Hepatocyte (in vitro differentiated cells): Measurements from ENCODE around the gene CACNA1C. TPM values are rescaled to one million over a fixed set of nuclear protein-coding genes. Genes with fewer than 3 reads are reported as not detected.

ENCODE experiments used
- DNase-seq: peaks from one replicate; pipeline ENCODE4 v3.0.0-alpha.2; 2016; ENCODE audit warnings: low spot score
- H2AFZ ChIP-seq: fragments of 200-600 bp; sonication (generic); 2 replicates; pipeline ENCODE4 v1.6.0; 2016; ENCODE audit warnings: antibody characterized with exemption, mild to moderate bottlenecking
- H3K27ac ChIP-seq: fragments of 200-600 bp; sonication (generic); 2 replicates; pipeline ENCODE4 v1.5.1; 2016; ENCODE audit warnings: mild to moderate bottlenecking
- H3K27me3 ChIP-seq: fragments of 200-600 bp; sonication (generic); 2 replicates; pipeline ENCODE4 v1.6.1; 2016
- H3K36me3 ChIP-seq: fragments of 200-600 bp; sonication (generic); replicated peaks from 2 replicates; pipeline ENCODE4 v1.5.1; 2016; ENCODE audit warnings: low read depth; ENCODE audit not compliant: insufficient read depth
- H3K4me1 ChIP-seq: fragments of 200-600 bp; sonication (generic); 2 replicates; pipeline ENCODE4 v1.5.1; 2016; ENCODE audit warnings: mild to moderate bottlenecking, moderate library complexity; ENCODE audit not compliant: insufficient read depth
- H3K4me2 ChIP-seq: fragments of 200-600 bp; sonication (generic); 2 replicates; pipeline ENCODE4 v1.6.0; 2016
- H3K4me3 ChIP-seq: fragments of 200-600 bp; sonication (generic); 2 replicates; pipeline ENCODE4 v1.5.1; 2016; ENCODE audit warnings: mild to moderate bottlenecking
- H3K79me2 ChIP-seq: fragments of 200-600 bp; sonication (generic); 2 replicates; pipeline ENCODE4 v1.6.0; 2017; ENCODE audit warnings: mild to moderate bottlenecking
- H3K9me2 ChIP-seq: fragments of 200-600 bp; sonication (generic); replicated peaks from 2 replicates; pipeline ENCODE4 v1.6.0; 2017; ENCODE audit warnings: mild to moderate bottlenecking; ENCODE audit not compliant: insufficient read depth
- H3K9me3 ChIP-seq: fragments of 200-600 bp; sonication (generic); 2 replicates; pipeline ENCODE4 v1.5.1; 2016; ENCODE audit warnings: low read depth, mild to moderate bottlenecking
- H4K20me1 ChIP-seq: fragments of 200-600 bp; sonication (generic); 2 replicates; pipeline ENCODE4 v1.6.0; 2016; ENCODE audit warnings: mild to moderate bottlenecking; ENCODE audit not compliant: insufficient read depth, poor library complexity, severe bottlenecking
- CTCF ChIP-seq: fragments of 200-600 bp; sonication (generic); IDR thresholded peaks from 2 replicates; pipeline ENCODE4 v1.5.1; 2016; ENCODE audit warnings: antibody characterized with exemption, mild to moderate bottlenecking; ENCODE audit not compliant: poor library complexity
- EZH2 ChIP-seq: fragments of 200-600 bp; sonication (generic); IDR thresholded peaks from 2 replicates; pipeline ENCODE4 v1.6.1; 2016; ENCODE audit warnings: antibody characterized with exemption, mild to moderate bottlenecking, borderline replicate concordance
- EZH2phosphoT487 ChIP-seq: fragments of 200-600 bp; sonication (generic); IDR thresholded peaks from one replicate; pipeline ENCODE4 v1.6.1; 2018; ENCODE audit warnings: antibody characterized with exemption, mild to moderate bottlenecking, low read depth, moderate library complexity; ENCODE audit not compliant: unreplicated experiment, severe bottlenecking
- WGBS: methylation state at CpG from one replicate; pipeline ENCODE4 v1.1.6; 2016; ENCODE audit warnings: low lambda C conversion rate; ENCODE audit errors: missing lambda C conversion rate; 5-methylcytosine and 5-hydroxymethylcytosine counted together
- polyA plus RNA-seq: library from polyadenylated mRNA; unstranded; fragments of >200 nt; fragmentation: Nextera tagmentation; extraction: Ambion mirVana; gene quantifications from 2 replicates; pipeline ENCODE4 v1.2.1, GENCODE V29; 2016
- total RNA-seq: library from RNA; depleted of rRNA; stranded (reverse); fragments of >200 nt; gene quantifications from 2 replicates; pipeline ENCODE4 v1.2.3, GENCODE V29; 2014

Gene CACNA1C
- total and polyA plus RNA-seq, 2 experiments from 2014 or later, result 3.2 to 4.0 TPM

GRCh38 chr12:2301531-2302461, 249.0 kb downstream of the CACNA1C start:
- no peak overlapping the region for H3K4me3 ChIP-seq
- peak overlapping the region; percentile 31 for H3K27ac ChIP-seq
- no peaks in the 10 kb centered on the region for H3K27me3 ChIP-seq
- no peaks in the 10 kb centered on the region for H3K9me3 ChIP-seq
- H4K20me1 ChIP-seq, result no peaks in the 10 kb centered on the region
- no peaks in the 10 kb centered on the region for H3K79me2 ChIP-seq
- WGBS, result 67% methylated on average over 14 of the region's 14 CpGs
- DNase-seq, result peak; percentile 31
- TF ChIP-seq EZH2phosphoT487 (no peak), CTCF (no peak), EZH2 (no peak)
- no peak overlapping the region for H2AFZ ChIP-seq
- peaks cover 15% of the 10 kb centered on the region for H3K4me1 ChIP-seq
- no peaks in the 10 kb centered on the region for H3K9me2 ChIP-seq
- no peaks in the 10 kb centered on the region for H3K36me3 ChIP-seq
- no peak overlapping the region for H3K4me2 ChIP-seq

- H2AFZ ChIP-seq, result no peak overlapping the region
- no peaks in the 10 kb centered on the region for H3K27me3 ChIP-seq
- H3K4me1 ChIP-seq, result peaks cover 15% of the 10 kb centered on the region
- no peaks in the 10 kb centered on the region for H3K9me3 ChIP-seq
- TF ChIP-seq CTCF, result no peak
- no peak for TF ChIP-seq EZH2
- TF ChIP-seq EZH2phosphoT487, result no peak
- DNase-seq, result no peak
- H3K9me2 ChIP-seq, result no peaks in the 10 kb centered on the region
- H3K79me2 ChIP-seq, result no peaks in the 10 kb centered on the region
- WGBS, result 94% methylated on average over 21 of the region's 21 CpGs
- H3K27ac ChIP-seq, result peak overlapping the region; percentile 31
- H4K20me1 ChIP-seq, result no peaks in the 10 kb centered on the region
- H3K4me2 ChIP-seq, result no peak overlapping the region
- H3K4me3 ChIP-seq, result no peak overlapping the region
- H3K36me3 ChIP-seq, result no peaks in the 10 kb centered on the region
These were observed 250.2 kb downstream of the CACNA1C start for GRCh38 chr12:2302711-2303580.

- DNase-seq, result no peak
- Histone ChIP-seq H3K27ac (no peak overlapping the region), H3K4me2 (no peak overlapping the region), H3K9me3 (no peaks in the 10 kb centered on the region), H3K27me3 (no peaks in the 10 kb centered on the region), H4K20me1 (no peaks in the 10 kb centered on the region), H3K4me1 (peaks cover 15% of the 10 kb centered on the region), H3K9me2 (no peaks in the 10 kb centered on the region), H3K36me3 (no peaks in the 10 kb centered on the region), H3K4me3 (no peak overlapping the region), H3K79me2 (no peaks in the 10 kb centered on the region), H2AFZ (no peak overlapping the region)
- 82% methylated on average over 12 of the region's 12 CpGs for WGBS
- TF ChIP-seq EZH2phosphoT487 (no peak), EZH2 (no peak), CTCF (no peak)
These were observed 251.4 kb downstream of the CACNA1C start for GRCh38 chr12:2304223-2304622.
